GM21619 (cell line): ENCODE data around the gene HDAC9.

ENCODE experiments used
- ATAC-seq: cut with Tn5 transposase; IDR thresholded peaks from one replicate; pipeline ENCODE4 v1.9.1; 2021; ENCODE audit not compliant: unreplicated experiment

The HDAC9 gene

GRCh38 chr7:18521945-18522566 lies 26.5 kb downstream of the HDAC9 start:
- ATAC-seq, result peak; percentile 63

GRCh38 chr7:18524248-18524647 lies 28.7 kb downstream of the HDAC9 start:
- ATAC-seq, result no peak

GRCh38 chr7:18526368-18526878 lies 30.9 kb downstream of the HDAC9 start:
- ATAC-seq, result no peak

- ATAC-seq, result no peak
Measured at GRCh38 chr7:18529239-18529638, 33.7 kb downstream of the HDAC9 start.

- peak; percentile 83 for ATAC-seq
Measured at GRCh38 chr7:18530224-18531179, 35.0 kb downstream of the HDAC9 start.

GRCh38 chr7:18531539-18531938 lies 36.0 kb downstream of the HDAC9 start:
- ATAC-seq, result no peak

- no peak for ATAC-seq
Measured at GRCh38 chr7:18532813-18533212, 37.3 kb downstream of the HDAC9 start.

GRCh38 chr7:18534481-18534880 lies 38.9 kb downstream of the HDAC9 start:
- no peak for ATAC-seq

GRCh38 chr7:18535810-18536415 lies 40.4 kb downstream of the HDAC9 start:
- ATAC-seq, result no peak

GRCh38 chr7:18536486-18536885 lies 40.9 kb downstream of the HDAC9 start:
- no peak for ATAC-seq

GRCh38 chr7:18538554-18539250 lies 43.2 kb downstream of the HDAC9 start:
- ATAC-seq, result peak; percentile 77

- no peak for ATAC-seq
Measured at GRCh38 chr7:18540396-18540795, 44.8 kb downstream of the HDAC9 start.

GRCh38 chr7:18541181-18541870 lies 45.8 kb downstream of the HDAC9 start:
- no peak for ATAC-seq

- no peak for ATAC-seq
Measured at GRCh38 chr7:18541871-18542212, 46.3 kb downstream of the HDAC9 start.

GRCh38 chr7:18546576-18546975 lies 51.0 kb downstream of the HDAC9 start:
- ATAC-seq, result no peak

- peak; percentile 89 for ATAC-seq
Measured at GRCh38 chr7:18547509-18548187, 52.1 kb downstream of the HDAC9 start.

GRCh38 chr7:18548534-18548933 lies 53.0 kb downstream of the HDAC9 start:
- no peak for ATAC-seq

- ATAC-seq, result no peak
Measured at GRCh38 chr7:18550574-18550973, 55.0 kb downstream of the HDAC9 start.

- no peak for ATAC-seq
Measured at GRCh38 chr7:18552316-18552916, 56.9 kb downstream of the HDAC9 start.
